Measurements from ENCODE around the gene CYREN. TPM values are rescaled to one million over a fixed set of nuclear protein-coding genes. Genes with fewer than 3 reads are reported as not detected.

The CYREN gene
- total RNA-seq, 2 donors from 2014 or later, result 27.2 to 28.2 TPM

Other genes starting within 250 kb of the CYREN start
- 1 to 10 TPM; 2.3 to 2.4 TPM for gene AGBL3, start 184.2 kb downstream of the CYREN start, total RNA-seq
- gene TMEM140, start 22.6 kb downstream of the CYREN start, total RNA-seq, result 10 to 100 TPM in 1 of 2 donors, 1 to 10 TPM in 1; 8.3 to 13.6 TPM
- gene WDR91, start 40.8 kb upstream of the CYREN start, total RNA-seq, result 10 to 100 TPM in 1 of 2 donors, 1 to 10 TPM in 1; 9.9 to 13.7 TPM
- gene STRA8, start 63.1 kb upstream of the CYREN start, total RNA-seq, result not detected